NT2/D1 (cell line): ENCODE measurements around the gene PLXNA3.

Source experiments
- YY1 ChIP-seq: IDR thresholded peaks from 2 replicates; pipeline ENCODE4 v1.6.1; 2011; ENCODE audit not compliant: insufficient read length, insufficient read depth
- ZNF274 ChIP-seq: IDR thresholded peaks from 2 replicates; pipeline ENCODE4 v1.6.1; 2011; ENCODE audit warnings: mild to moderate bottlenecking, low read depth, low read length

- TF ChIP-seq ZNF274: no peak
- TF ChIP-seq YY1: no peak
Measured at GRCh38 chrX:154439841-154440240, 18.2 kb upstream of the PLXNA3 start.
